Measurements from ENCODE around the gene PRTN3. TPM values are rescaled to one million over a fixed set of nuclear protein-coding genes. Genes with fewer than 3 reads are reported as not detected.

PRTN3 gene
- total RNA-seq, 4 donors from 2014 or later, result not detected

DNA sequence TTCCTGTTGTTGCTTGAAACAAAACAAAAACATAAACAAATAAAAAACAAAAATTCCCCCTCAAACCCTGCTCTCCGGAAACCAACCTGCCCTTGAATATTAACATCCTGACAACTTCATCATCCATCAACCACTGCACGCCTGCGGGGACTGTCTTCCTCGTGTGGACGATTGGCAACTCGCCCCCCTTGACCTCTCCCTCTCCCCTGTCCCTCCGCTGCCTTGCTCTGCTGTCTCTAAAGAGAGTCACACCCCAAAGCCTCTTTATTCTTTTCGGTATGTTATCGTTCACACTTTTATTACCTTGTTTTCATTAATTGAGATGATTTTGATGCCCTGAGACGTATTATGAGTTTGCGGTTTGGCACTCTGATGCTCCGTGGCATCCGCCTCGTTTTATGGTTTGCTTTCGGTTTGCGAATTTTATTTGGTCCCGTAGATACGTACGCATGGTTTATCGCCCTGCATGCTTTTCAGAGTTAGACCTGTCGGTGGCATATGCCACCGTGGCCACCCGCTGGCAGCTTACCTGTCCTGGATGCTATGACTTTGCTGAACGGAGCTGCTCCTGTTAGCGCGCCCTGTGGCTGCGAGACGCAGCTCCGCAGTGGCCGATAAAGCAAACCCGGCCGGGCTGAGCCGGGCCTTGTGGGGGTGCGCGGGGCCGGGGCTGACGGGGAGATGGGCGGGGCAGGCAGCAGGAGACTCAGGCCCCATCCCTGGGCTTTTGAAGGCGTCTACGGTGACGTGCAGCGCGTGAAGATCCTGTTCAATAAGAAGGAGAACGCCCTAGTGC, 33.0 kb upstream of the PRTN3 start:
- H3K9me3 ChIP-seq, result no peaks in the 10 kb centered on the region
- H3K4me3 ChIP-seq, result no peak overlapping the region
- no peaks in the 10 kb centered on the region for H3K27me3 ChIP-seq
- H3K4me1 ChIP-seq, result peaks cover 0 to 25% (median 7%) of the 10 kb centered on the region in 4 donors
- peaks cover 15 to 96% (median 76%) of the 10 kb centered on the region in 3 donors for H3K36me3 ChIP-seq
- no peak overlapping the region for H3K27ac ChIP-seq
- no peak for DNase-seq (ENCODE audit: low spot score in 2 of 2)
- TF ChIP-seq CTCF (IDR thresholded peaks at IDR 0.05), result no peak
- TF ChIP-seq POLR2A (IDR thresholded peaks at IDR 0.05), result no peak
- no peak for TF ChIP-seq EP300 (IDR thresholded peaks at IDR 0.05)
- WGBS, 2 donors, result 91% methylated on average over 44 of the region's 44 CpGs

- Histone ChIP-seq H3K27me3 (no peaks in the 10 kb centered on the region), H3K9me3 (no peaks in the 10 kb centered on the region), H3K36me3 (peaks cover 15 to 99% (median 76%) of the 10 kb centered on the region in 3 donors), H3K27ac (no peak overlapping the region), H3K4me1 (peaks cover 0 to 19% (median 2%) of the 10 kb centered on the region in 4 donors), H3K4me3 (no peak overlapping the region)
- WGBS, 2 donors, result 90 to 91% methylated on average over 12 to 24 of the region's 26 CpGs
- DNase-seq (ENCODE audit: low spot score in 2 of 2), result no peak
- TF ChIP-seq CTCF (IDR thresholded peaks at IDR 0.05) (no peak), POLR2A (IDR thresholded peaks at IDR 0.05) (no peak), EP300 (IDR thresholded peaks at IDR 0.05) (no peak)
These were observed 32.4 kb upstream of the PRTN3 start for GRCh38 chr19:808423-808775.

DNA sequence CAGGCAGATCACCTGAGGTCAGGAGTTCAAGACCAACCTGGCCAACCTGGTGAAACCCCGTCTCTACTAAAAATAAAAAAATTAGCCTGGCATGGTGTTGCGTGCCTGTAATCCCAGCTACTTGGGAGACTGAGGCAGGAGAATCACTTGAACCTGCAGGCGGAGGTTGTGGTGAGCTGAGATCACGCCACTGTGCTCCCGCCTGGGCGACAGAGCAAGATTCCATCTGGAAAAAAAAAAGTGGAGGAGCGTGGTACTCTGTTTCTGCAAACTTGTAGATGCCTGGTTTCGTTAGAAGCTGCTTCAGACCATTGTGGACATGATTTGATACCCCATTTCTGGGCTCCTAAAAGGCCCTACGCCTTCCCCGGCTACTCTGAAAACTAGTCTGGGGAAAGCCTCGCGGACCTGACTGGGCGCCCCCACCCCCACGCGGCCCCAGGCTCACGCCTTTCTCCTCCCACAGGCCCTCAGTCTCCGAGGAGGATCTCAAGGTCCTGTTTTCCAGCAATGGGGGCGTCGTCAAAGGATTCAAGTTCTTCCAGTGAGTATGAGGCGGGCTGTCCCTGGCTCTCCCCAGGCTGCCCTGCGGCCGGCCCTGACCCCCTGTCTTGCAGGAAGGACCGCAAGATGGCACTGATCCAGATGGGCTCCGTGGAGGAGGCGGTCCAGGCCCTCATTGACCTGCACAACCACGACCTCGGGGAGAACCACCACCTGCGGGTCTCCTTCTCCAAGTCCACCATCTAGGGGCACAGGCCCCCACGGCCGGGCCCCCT, 30.5 kb upstream of the PRTN3 start:
- 75 to 80% methylated on average over 23 to 30 of the region's 30 CpGs for WGBS, 2 donors
- Histone ChIP-seq H3K27ac (no peak overlapping the region), H3K36me3 (peaks cover 11 to 99% (median 59%) of the 10 kb centered on the region in 3 donors), H3K4me3 (no peak overlapping the region), H3K9me3 (no peaks in the 10 kb centered on the region), H3K4me1 (peaks cover 0 to 3% (median 0%) of the 10 kb centered on the region in 4 donors), H3K27me3 (no peaks in the 10 kb centered on the region)
- no peak for DNase-seq (ENCODE audit: low spot score in 2 of 2)
- TF ChIP-seq CTCF (IDR thresholded peaks at IDR 0.05) (no peak), POLR2A (IDR thresholded peaks at IDR 0.05) (no peak), EP300 (IDR thresholded peaks at IDR 0.05) (no peak)

DNA sequence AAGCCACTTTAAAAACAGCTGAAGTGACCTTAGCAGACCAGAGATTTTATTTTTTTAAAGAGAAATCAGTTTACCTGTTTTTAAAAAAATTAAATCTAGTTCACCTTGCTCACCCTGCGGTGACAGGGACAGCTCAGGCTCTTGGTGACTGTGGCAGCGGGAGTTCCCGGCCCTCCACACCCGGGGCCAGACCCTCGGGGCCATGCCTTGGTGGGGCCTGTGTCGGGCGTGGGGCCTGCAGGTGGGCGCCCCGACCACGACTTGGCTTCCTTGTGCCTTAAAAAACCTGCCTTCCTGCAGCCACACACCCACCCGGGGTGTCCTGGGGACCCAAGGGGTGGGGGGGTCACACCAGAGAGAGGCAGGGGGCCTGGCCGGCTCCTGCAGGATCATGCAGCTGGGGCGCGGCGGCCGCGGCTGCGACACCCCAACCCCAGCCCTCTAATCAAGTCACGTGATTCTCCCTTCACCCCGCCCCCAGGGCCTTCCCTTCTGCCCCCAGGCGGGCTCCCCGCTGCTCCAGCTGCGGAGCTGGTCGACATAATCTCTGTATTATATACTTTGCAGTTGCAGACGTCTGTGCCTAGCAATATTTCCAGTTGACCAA, 29.8 kb upstream of the PRTN3 start:
- TF ChIP-seq POLR2A (IDR thresholded peaks at IDR 0.05), result no peak
- TF ChIP-seq CTCF (IDR thresholded peaks at IDR 0.05), result no peak
- no peak for TF ChIP-seq EP300 (IDR thresholded peaks at IDR 0.05)
- H3K27ac ChIP-seq, result no peak overlapping the region
- no peak for DNase-seq (ENCODE audit: low spot score in 2 of 2)
- H3K4me1 ChIP-seq, result peaks cover 0 to 2% (median 0%) of the 10 kb centered on the region in 4 donors
- no peak overlapping the region for H3K4me3 ChIP-seq
- no peaks in the 10 kb centered on the region for H3K9me3 ChIP-seq
- 83 to 87% methylated on average over 25 of the region's 25 CpGs for WGBS, 2 donors
- peaks cover 4 to 99% (median 52%) of the 10 kb centered on the region in 3 donors for H3K36me3 ChIP-seq
- H3K27me3 ChIP-seq, result no peaks in the 10 kb centered on the region

All from tibial nerve (tissue), 4 donors.